DND-41 (cell line): ENCODE results near the gene DOP1A.

Experiments
- ATAC-seq: fragments of 200-7000 bp; cut with Tn5 transposase; 3 replicates; pipeline ENCODE4 v1.9.1; 2021; ENCODE audit warnings: low read depth; ENCODE audit not compliant: insufficient read depth
- DNase-seq: peaks from one replicate; pipeline ENCODE4 v3.0.0-alpha.2; 2020
- H2AFZ ChIP-seq: 2 replicates; pipeline ENCODE4 v1.6.0; 2012; ENCODE audit warnings: low read depth, low read length
- H3K27ac ChIP-seq: 2 replicates; pipeline ENCODE4 v1.5.1; 2012; ENCODE audit warnings: low read length, inconsistent platforms
- H3K27me3 ChIP-seq: fragments of 200-600 bp; sonication (generic); 2 replicates; pipeline ENCODE4 v1.6.0; 2012; ENCODE audit warnings: low read length, mild to moderate bottlenecking, inconsistent platforms; ENCODE audit not compliant: insufficient read depth, poor library complexity
- H3K36me3 ChIP-seq: 2 replicates; pipeline ENCODE4 v1.5.1; 2012; ENCODE audit warnings: low read length, inconsistent platforms; ENCODE audit not compliant: insufficient read depth
- H3K4me1 ChIP-seq: 2 replicates; pipeline ENCODE4 v1.5.1; 2012; ENCODE audit warnings: mild to moderate bottlenecking, low read length; ENCODE audit not compliant: insufficient read depth
- H3K4me2 ChIP-seq: 2 replicates; pipeline ENCODE4 v1.6.0; 2012; ENCODE audit warnings: mild to moderate bottlenecking, moderate library complexity, low read length, inconsistent platforms; ENCODE audit not compliant: insufficient read depth
- H3K4me3 ChIP-seq, 2 experiments: fragments of 200-600 bp in 1 of 2; shearing (Covaris generic) in 1 of 2; 2 replicates each; pipeline ENCODE4 v1.5.1; 2012 to 2016; ENCODE audit warnings: inconsistent platforms in 2 of 2, low read length in 2 of 2, mild to moderate bottlenecking in 2 of 2, low read depth in 1 of 2, moderate library complexity in 1 of 2
- H3K79me2 ChIP-seq: 2 replicates; pipeline ENCODE4 v1.6.0; 2012; ENCODE audit warnings: low read length, inconsistent platforms; ENCODE audit not compliant: insufficient read depth
- H3K9ac ChIP-seq: 2 replicates; pipeline ENCODE4 v1.6.0; 2012; ENCODE audit warnings: low read depth, mild to moderate bottlenecking, inconsistent platforms, low read length, moderate library complexity
- H3K9me3 ChIP-seq: 2 replicates; pipeline ENCODE4 v1.5.1; 2012; ENCODE audit warnings: low read length, moderate library complexity, mild to moderate bottlenecking, inconsistent platforms; ENCODE audit not compliant: insufficient read depth, severe bottlenecking
- H4K20me1 ChIP-seq: 2 replicates; pipeline ENCODE4 v1.6.0; 2012; ENCODE audit warnings: low read length; ENCODE audit not compliant: insufficient read depth
- EZH2 ChIP-seq: IDR thresholded peaks from 3 replicates; pipeline ENCODE4 v1.6.1; 2012; ENCODE audit warnings: borderline replicate concordance, low read depth, mild to moderate bottlenecking, moderate library complexity, low read length, inconsistent platforms; ENCODE audit not compliant: severe bottlenecking
- TF ChIP-seq, protein P1 (sequence below): IDR thresholded peaks from 2 replicates; pipeline ENCODE4 v1.5.1; 2012; ENCODE audit warnings: borderline replicate concordance, low read length, moderate library complexity, mild to moderate bottlenecking; ENCODE audit not compliant: poor library complexity, severe bottlenecking; ENCODE audit errors: extremely low read depth

The DOP1A gene

DNA sequence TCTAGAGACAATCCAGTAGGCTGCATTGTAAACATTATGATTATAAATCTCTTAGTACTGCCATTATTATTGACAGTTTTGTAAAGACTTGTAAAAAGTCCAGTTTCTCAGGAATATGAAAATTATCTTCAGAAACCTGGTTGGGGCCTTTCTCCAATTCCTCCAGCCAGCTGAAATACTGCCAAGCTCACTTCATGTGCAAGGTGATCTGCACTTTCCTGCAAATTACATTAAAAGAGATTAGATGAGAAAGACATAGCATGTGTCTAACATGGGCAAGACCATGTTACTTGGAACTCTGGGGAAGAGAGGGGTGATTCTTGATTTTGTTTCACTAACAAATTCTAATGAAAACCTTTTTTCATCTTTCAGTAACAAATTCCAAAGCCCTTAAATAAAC is 101.6 kb downstream of the DOP1A start:
- H4K20me1 ChIP-seq = no peaks in the 10 kb centered on the region
- H3K4me2 ChIP-seq = no peak overlapping the region
- DNase-seq (no peak), ATAC-seq (no peak)
- peaks cover 92% of the 10 kb centered on the region for H3K36me3 ChIP-seq
- no peaks in the 10 kb centered on the region for H3K4me1 ChIP-seq
- H3K79me2 ChIP-seq = no peaks in the 10 kb centered on the region
- H3K27ac ChIP-seq = no peak overlapping the region
- TF ChIP-seq EZH2 = no peak
- TF ChIP-seq, protein P1, sequence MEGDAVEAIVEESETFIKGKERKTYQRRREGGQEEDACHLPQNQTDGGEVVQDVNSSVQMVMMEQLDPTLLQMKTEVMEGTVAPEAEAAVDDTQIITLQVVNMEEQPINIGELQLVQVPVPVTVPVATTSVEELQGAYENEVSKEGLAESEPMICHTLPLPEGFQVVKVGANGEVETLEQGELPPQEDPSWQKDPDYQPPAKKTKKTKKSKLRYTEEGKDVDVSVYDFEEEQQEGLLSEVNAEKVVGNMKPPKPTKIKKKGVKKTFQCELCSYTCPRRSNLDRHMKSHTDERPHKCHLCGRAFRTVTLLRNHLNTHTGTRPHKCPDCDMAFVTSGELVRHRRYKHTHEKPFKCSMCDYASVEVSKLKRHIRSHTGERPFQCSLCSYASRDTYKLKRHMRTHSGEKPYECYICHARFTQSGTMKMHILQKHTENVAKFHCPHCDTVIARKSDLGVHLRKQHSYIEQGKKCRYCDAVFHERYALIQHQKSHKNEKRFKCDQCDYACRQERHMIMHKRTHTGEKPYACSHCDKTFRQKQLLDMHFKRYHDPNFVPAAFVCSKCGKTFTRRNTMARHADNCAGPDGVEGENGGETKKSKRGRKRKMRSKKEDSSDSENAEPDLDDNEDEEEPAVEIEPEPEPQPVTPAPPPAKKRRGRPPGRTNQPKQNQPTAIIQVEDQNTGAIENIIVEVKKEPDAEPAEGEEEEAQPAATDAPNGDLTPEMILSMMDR = no peak
- H3K27me3 ChIP-seq = no peaks in the 10 kb centered on the region
- H2AFZ ChIP-seq = no peak overlapping the region
- H3K4me3 ChIP-seq = no peak overlapping the region
- no peaks in the 10 kb centered on the region for H3K9me3 ChIP-seq
- H3K9ac ChIP-seq = no peak overlapping the region

DNA sequence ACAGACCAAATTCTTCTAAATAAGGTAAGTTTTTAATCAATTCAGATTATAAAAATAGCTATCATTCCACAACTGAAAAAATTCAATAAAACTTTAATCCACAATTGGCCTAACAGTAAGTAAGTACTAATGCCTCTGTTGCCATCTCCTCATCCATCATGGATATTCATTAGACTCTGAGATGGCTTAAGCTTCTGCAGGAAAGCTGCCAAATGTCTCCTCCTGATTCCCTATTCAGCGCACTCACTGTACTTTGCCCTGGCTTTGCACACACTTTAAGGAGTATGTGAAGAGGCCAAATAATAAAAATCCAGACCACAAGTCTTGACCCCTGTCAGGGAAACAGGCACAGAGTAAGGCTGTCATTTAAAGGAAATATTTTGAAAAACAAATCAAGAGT is 102.0 kb downstream of the DOP1A start:
- Histone ChIP-seq H3K4me2 (no peak overlapping the region), H4K20me1 (no peaks in the 10 kb centered on the region), H3K4me1 (no peaks in the 10 kb centered on the region), H3K36me3 (peaks cover 92% of the 10 kb centered on the region), H3K9ac (no peak overlapping the region), H3K9me3 (no peaks in the 10 kb centered on the region), H2AFZ (no peak overlapping the region), H3K4me3 (no peak overlapping the region), H3K79me2 (no peaks in the 10 kb centered on the region), H3K27me3 (no peaks in the 10 kb centered on the region), H3K27ac (no peak overlapping the region)
- TF ChIP-seq, protein P1 = no peak
- no peak for TF ChIP-seq EZH2
- ATAC-seq (no peak), DNase-seq (no peak)

DNA sequence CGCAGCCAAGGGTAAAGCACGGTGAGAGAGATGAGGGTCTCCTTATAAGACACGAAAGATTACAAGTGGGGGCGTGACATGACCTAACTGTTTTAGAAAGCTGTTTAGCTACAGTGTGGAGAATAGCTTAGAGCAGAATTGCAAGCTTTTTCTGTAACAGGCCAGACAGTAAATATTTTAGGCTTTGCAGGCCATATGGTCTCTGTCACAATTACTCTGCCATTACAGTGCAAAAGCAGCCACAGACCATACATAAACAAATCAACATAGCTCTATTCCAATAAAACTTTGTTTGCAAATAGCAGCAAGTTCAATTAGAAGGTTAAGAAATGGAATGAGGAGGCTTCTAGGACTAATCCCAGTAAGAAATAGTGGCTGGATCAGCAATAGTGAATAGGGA is 108.8 kb downstream of the DOP1A start:
- H3K9me3 ChIP-seq = no peaks in the 10 kb centered on the region
- H3K36me3 ChIP-seq = peaks cover 65% of the 10 kb centered on the region
- H3K4me2 ChIP-seq = no peak overlapping the region
- DNase-seq (no peak), ATAC-seq (no peak)
- no peak overlapping the region for H3K9ac ChIP-seq
- no peaks in the 10 kb centered on the region for H3K79me2 ChIP-seq
- no peak overlapping the region for H3K4me3 ChIP-seq
- no peak overlapping the region for H3K27ac ChIP-seq
- TF ChIP-seq EZH2 = no peak
- TF ChIP-seq, protein P1 = no peak
- no peaks in the 10 kb centered on the region for H3K4me1 ChIP-seq
- no peaks in the 10 kb centered on the region for H3K27me3 ChIP-seq
- no peaks in the 10 kb centered on the region for H4K20me1 ChIP-seq
- no peak overlapping the region for H2AFZ ChIP-seq

DNA sequence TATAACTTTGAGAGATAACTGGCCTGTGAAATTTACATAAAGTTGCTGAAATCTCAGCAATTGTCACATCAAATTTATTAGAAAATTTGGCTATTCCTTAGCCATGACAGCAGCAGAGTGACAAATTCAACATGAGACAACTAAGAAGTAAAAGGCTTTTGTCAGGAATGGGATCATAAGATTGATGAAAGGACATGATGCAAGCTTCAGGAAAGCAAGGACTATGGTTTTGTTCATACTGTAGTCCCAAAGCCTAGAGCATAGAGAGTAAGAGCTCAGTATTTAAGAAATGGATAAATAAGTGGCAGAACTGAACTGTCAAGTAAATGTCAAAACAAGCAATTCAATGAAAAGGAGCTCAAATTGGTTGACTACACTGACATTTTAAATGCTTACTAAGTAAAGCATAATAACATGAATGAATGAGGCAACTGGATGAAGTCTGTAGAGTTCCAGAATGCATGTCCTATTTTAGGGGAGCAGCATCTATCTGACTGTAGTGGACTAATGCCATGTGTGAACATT is 113.0 kb downstream of the DOP1A start:
- H3K9ac ChIP-seq = no peak overlapping the region
- H4K20me1 ChIP-seq = no peaks in the 10 kb centered on the region
- no peaks in the 10 kb centered on the region for H3K27me3 ChIP-seq
- DNase-seq (no peak), ATAC-seq (no peak)
- H3K9me3 ChIP-seq = no peaks in the 10 kb centered on the region
- no peaks in the 10 kb centered on the region for H3K79me2 ChIP-seq
- H3K4me1 ChIP-seq = no peaks in the 10 kb centered on the region
- no peak for TF ChIP-seq EZH2
- TF ChIP-seq, protein P1 = no peak
- no peak overlapping the region for H2AFZ ChIP-seq
- H3K4me3 ChIP-seq = no peak overlapping the region
- no peak overlapping the region for H3K4me2 ChIP-seq
- H3K27ac ChIP-seq = no peak overlapping the region
- peaks cover 64% of the 10 kb centered on the region for H3K36me3 ChIP-seq
